OCI-LY7 (cell line): ENCODE measurements around the gene PMF1. TPM values are rescaled to one million over a fixed set of nuclear protein-coding genes. Genes with fewer than 3 reads are reported as not detected.

ENCODE experiments used
- BruUV-seq: library from RNA; stranded (reverse); fragments of 400-500 nt; replicated peaks from 2 replicates; lab custom pipeline; 2021; lab: Mats Ljungman, UMichigan
- CTCF ChIA-PET: fragments of 300-600 bp; sonication (Branson Sonifier 250); formaldehyde crosslinking; loops from one replicate; lab custom pipeline; 2022; ENCODE audit warnings: antibody characterized with exemption; ENCODE audit not compliant: unreplicated experiment; lab: Charles Lee
- POLR2A ChIA-PET: fragments of 300-600 bp; sonication (Branson Sonifier 250); formaldehyde crosslinking; loops from one replicate; lab custom pipeline; 2022; ENCODE audit warnings: antibody characterized with exemption; lab: Charles Lee
- DNase-seq: peaks from one replicate; pipeline ENCODE4 v3.0.0-alpha.2; 2015; ENCODE audit warnings: low spot score
- H2AFZ ChIP-seq: fragments of 200-600 bp; sonication (generic), shearing (Covaris generic); 2 replicates; pipeline ENCODE4 v1.6.1; 2014; ENCODE audit warnings: mild to moderate bottlenecking, antibody characterized with exemption, low read length, moderate library complexity
- H3K27ac ChIP-seq: fragments of 200-600 bp; sonication (generic); 2 replicates; pipeline ENCODE4 v1.5.1; 2014; ENCODE audit warnings: mixed run types, low read depth, mild to moderate bottlenecking, moderate library complexity, low read length, inconsistent platforms; ENCODE audit not compliant: poor library complexity, severe bottlenecking
- H3K36me3 ChIP-seq: fragments of 200-600 bp; sonication (generic); 2 replicates; pipeline ENCODE4 v1.6.1; 2014; ENCODE audit warnings: mild to moderate bottlenecking, antibody characterized with exemption, low read length, moderate library complexity, mixed read lengths; ENCODE audit not compliant: insufficient read depth
- H3K4me1 ChIP-seq: fragments of 200-600 bp; sonication (generic); 2 replicates; pipeline ENCODE4 v1.5.1; 2014; ENCODE audit warnings: mild to moderate bottlenecking, low read length; ENCODE audit not compliant: insufficient read depth, poor library complexity, severe bottlenecking
- H3K4me2 ChIP-seq: fragments of 200-600 bp; sonication (generic); 2 replicates; pipeline ENCODE4 v1.6.1; 2014; ENCODE audit warnings: mild to moderate bottlenecking, low read length
- H3K4me3 ChIP-seq: fragments of 200-600 bp; sonication (generic); 2 replicates; pipeline ENCODE4 v1.5.1; 2014; ENCODE audit warnings: mild to moderate bottlenecking, low read depth, low read length; ENCODE audit not compliant: poor library complexity, severe bottlenecking
- H3K79me2 ChIP-seq: fragments of 200-600 bp; sonication (generic); 2 replicates; pipeline ENCODE4 v1.6.1; 2016; ENCODE audit warnings: low read depth, mild to moderate bottlenecking, low read length, moderate library complexity, mixed read lengths; ENCODE audit not compliant: insufficient read depth
- H3K9me2 ChIP-seq: fragments of 200-600 bp; sonication (generic); 2 replicates; pipeline ENCODE4 v1.6.1; 2016; ENCODE audit warnings: mild to moderate bottlenecking, low read length, mixed read lengths; ENCODE audit not compliant: insufficient read depth
- H3K9me3 ChIP-seq: fragments of 200-600 bp; sonication (generic); 2 replicates; pipeline ENCODE4 v1.6.1; 2014; ENCODE audit warnings: mild to moderate bottlenecking, mixed run types, low read length, mixed read lengths
- H4K20me1 ChIP-seq: fragments of 200-600 bp; sonication (generic); 2 replicates; pipeline ENCODE4 v1.6.1; 2014; ENCODE audit warnings: mild to moderate bottlenecking, antibody characterized with exemption, low read length, moderate library complexity, mixed read lengths; ENCODE audit not compliant: insufficient read depth
- CTCF ChIP-seq: fragments of 200-600 bp; sonication (generic); conservative IDR thresholded peaks from 2 replicates; pipeline ENCODE4 v1.5.1; 2014; ENCODE audit warnings: mild to moderate bottlenecking, antibody characterized with exemption, low read length, moderate library complexity, mixed read lengths
- EZH2phosphoT487 ChIP-seq: fragments of 200-600 bp; sonication (generic); IDR thresholded peaks from 2 replicates; pipeline ENCODE4 v1.6.1; 2018; ENCODE audit warnings: low read depth, borderline replicate concordance, mild to moderate bottlenecking, mixed run types, antibody characterized with exemption, low read length, moderate library complexity, mixed read lengths
- intact Hi-C: fragments of 100-400 bp; cut with micrococcal nuclease; formaldehyde crosslinking; loops from one replicate; pipeline ENCODE4 v1.10.0; 2022; ENCODE audit not compliant: unreplicated experiment
- total RNA-seq, 2 experiments: library from RNA; depleted of rRNA in 1 of 2; stranded (reverse); fragments of >200 nt in 1 of 2; shearing (Covaris generic) in 1 of 2; gene quantifications; 2 replicates each; pipeline ENCODE4 v1.2.3, GENCODE V29; 2014 to 2022

Gene PMF1
- total RNA-seq, 2 experiments from 2014 or later, result 67.5 to 82.5 TPM

GRCh38 chr1:156193208-156193487, 19.7 kb upstream of the PMF1 start:
- peak overlapping the region; percentile 90 for H3K4me2 ChIP-seq
- TF ChIP-seq EZH2phosphoT487 (no peak), CTCF (no peak)
- H3K36me3 ChIP-seq, result peaks cover 27% of the 10 kb centered on the region
- H3K4me1 ChIP-seq, result peaks cover 24% of the 10 kb centered on the region
- intact Hi-C loops, result loop anchor here (1.0 to 2.0 kb wide), 2 partner anchors 36 to 42 kb away; no protein-coding TSS in a partner anchor
- POLR2A ChIA-PET, result interaction anchor here (0.6 to 1.2 kb wide), 4 partner anchors 10 to 140 kb away, joined by 3 to 6 read pairs (median 3); partner anchors contain the start of gene UBQLN4
- H2AFZ ChIP-seq, result peak overlapping the region; percentile 69; the same call in 1 of the 2 replicates
- peak overlapping the region; percentile 80 for H3K4me3 ChIP-seq
- BruUV-seq, result TSS peak; percentile 96
- H3K27ac ChIP-seq, result peak overlapping the region; percentile 52
- CTCF ChIA-PET, result no interaction called here
- no peak for DNase-seq
- H4K20me1 ChIP-seq, result peaks cover 7% of the 10 kb centered on the region
- peaks cover 37% of the 10 kb centered on the region for H3K79me2 ChIP-seq
- no peaks in the 10 kb centered on the region for H3K9me2 ChIP-seq
- H3K9me3 ChIP-seq, result peaks cover 8% of the 10 kb centered on the region; the same call in 1 of the 2 replicates

GRCh38 chr1:156193488-156194299, 19.1 kb upstream of the PMF1 start, which contains the start of gene SLC25A44:
Gene SLC25A44, plus strand, starts transcription at chr1:156194104. Its CDS starts 5,744 bp downstream, at chr1:156199848.
- POLR2A ChIA-PET, result interaction anchor here (0.6 to 2.2 kb wide), 8 partner anchors 10 to 140 kb away, joined by 3 to 12 read pairs (median 4); partner anchors contain the start of genes PMF1 and UBQLN4
- BruUV-seq, result no TSS peak
- Histone ChIP-seq H3K9me2 (no peaks in the 10 kb centered on the region), H3K4me3 (peak within 1 kb of the TSS; percentile 80), H4K20me1 (peaks cover 7% of the 10 kb centered on the region), H3K27ac (peak within 1 kb of the TSS; percentile 52), H3K79me2 (peaks cover 37% of the 10 kb centered on the region), H3K9me3 (peaks cover 7% of the 10 kb centered on the region; the same call in 1 of the 2 replicates), H3K36me3 (peaks cover 24% of the 10 kb centered on the region), H2AFZ (peak within 1 kb of the TSS; percentile 69; the same call in 1 of the 2 replicates), H3K4me1 (peaks cover 24% of the 10 kb centered on the region), H3K4me2 (peak within 1 kb of the TSS; percentile 90)
- peak; percentile 99 for DNase-seq
- intact Hi-C loops, result loop anchor here (1.0 to 2.0 kb wide), 2 partner anchors 37 to 42 kb away; no protein-coding TSS in a partner anchor
- TF ChIP-seq EZH2phosphoT487, result no peak
- TF ChIP-seq CTCF, result peak; percentile 56
- CTCF ChIA-PET, result interaction anchor here (1.5 kb wide), 1 partner anchor 19 kb away, joined by 4 read pairs; the partner anchor contains the start of gene PMF1
